Muscle of leg (tissue), 11 donors: Measurements from ENCODE around the gene SLBP. TPM values are rescaled to one million over a fixed set of nuclear protein-coding genes. Genes with fewer than 3 reads are reported as not detected.

ENCODE experiments used
- DNase-seq: peaks from one replicate; pipeline ENCODE4 v3.0.0; 2013
- H3K27ac ChIP-seq: one replicate; pipeline ENCODE4 v1.5.1; 2013; ENCODE audit warnings: mild to moderate bottlenecking, low read length, control low read depth
- H3K27me3 ChIP-seq: one replicate; pipeline ENCODE4 v1.6.1; 2013; ENCODE audit warnings: low read length; ENCODE audit not compliant: control insufficient read depth, insufficient read depth
- H3K36me3 ChIP-seq: one replicate; pipeline ENCODE4 v1.6.1; 2013; ENCODE audit warnings: low read length; ENCODE audit not compliant: control insufficient read depth, insufficient read depth
- H3K4me1 ChIP-seq: one replicate; pipeline ENCODE4 v1.6.1; 2013; ENCODE audit warnings: low read length; ENCODE audit not compliant: control insufficient read depth, insufficient read depth
- H3K4me3 ChIP-seq: one replicate; pipeline ENCODE4 v1.5.1; 2013; ENCODE audit warnings: low read length, control low read depth
- H3K9me3 ChIP-seq: replicated peaks from 2 replicates; pipeline ENCODE4 v1.6.1; 2013; ENCODE audit warnings: low read depth, low read length; ENCODE audit not compliant: control insufficient read depth
- WGBS: methylation state at CpG from one replicate; pipeline ENCODE4 v1.1.5; 2013; ENCODE audit warnings: missing lambda C conversion rate; ENCODE audit not compliant: insufficient coverage; 5-methylcytosine and 5-hydroxymethylcytosine counted together
- polyA plus RNA-seq, 8 donors: library from polyadenylated mRNA; unstranded; fragments of 120-200 nt; gene quantifications; one replicate each; pipeline versions ENCODE4 v1.2.1 to v1.2.3, GENCODE V29; 2013; ENCODE audit warnings: inconsistent platforms in 1 of 8, low replicate concordance in 1 of 8; ENCODE audit not compliant: insufficient read length in 8 of 8, insufficient read depth in 1 of 8
- total RNA-seq: library from RNA; stranded (reverse); fragments of 120-200 nt; gene quantifications from one replicate; pipeline ENCODE4 v1.2.4, GENCODE V29; 2013

SLBP gene
- total and polyA plus RNA-seq, 9 donors = 36.9 to 48.8 (median 42.6) TPM

- Histone ChIP-seq H3K36me3 (no peaks in the 10 kb centered on the region), H3K4me1 (peaks cover 40% of the 10 kb centered on the region), H3K9me3 (no peaks in the 10 kb centered on the region), H3K27me3 (peaks cover 2% of the 10 kb centered on the region), H3K27ac (no peak overlapping the region), H3K4me3 (no peak overlapping the region)
- WGBS = 75% methylated on average over 10 of the region's 18 CpGs
- DNase-seq = no peak
Observed at GRCh38 chr4:1750381-1751154, 38.4 kb upstream of the SLBP start.

GRCh38 chr4:1749826-1750225 lies 37.7 kb upstream of the SLBP start:
- DNase-seq = no peak
- Histone ChIP-seq H3K9me3 (no peaks in the 10 kb centered on the region), H3K27me3 (peaks cover 2% of the 10 kb centered on the region), H3K36me3 (peaks cover 5% of the 10 kb centered on the region), H3K27ac (no peak overlapping the region), H3K4me3 (no peak overlapping the region), H3K4me1 (peaks cover 38% of the 10 kb centered on the region)
- 28% methylated on average over 5 of the region's 14 CpGs for WGBS

- DNase-seq = no peak
- Histone ChIP-seq H3K4me1 (peaks cover 35% of the 10 kb centered on the region), H3K36me3 (peaks cover 9% of the 10 kb centered on the region), H3K4me3 (no peak overlapping the region), H3K27ac (no peak overlapping the region), H3K27me3 (peaks cover 2% of the 10 kb centered on the region), H3K9me3 (no peaks in the 10 kb centered on the region)
- 69% methylated on average over 2 of the region's 3 CpGs for WGBS
Observed at GRCh38 chr4:1749370-1749769, 37.3 kb upstream of the SLBP start.

GRCh38 chr4:1748465-1748995 lies 36.4 kb upstream of the SLBP start:
- H3K9me3 ChIP-seq = no peaks in the 10 kb centered on the region
- peaks cover 27% of the 10 kb centered on the region for H3K4me1 ChIP-seq
- no peak overlapping the region for H3K4me3 ChIP-seq
- H3K27ac ChIP-seq = no peak overlapping the region
- peak; percentile 62 for DNase-seq
- peaks cover 16% of the 10 kb centered on the region for H3K36me3 ChIP-seq
- H3K27me3 ChIP-seq = peaks cover 2% of the 10 kb centered on the region
- WGBS = 0% methylated on average over 20 of the region's 29 CpGs

GRCh38 chr4:1747603-1747967 lies 35.5 kb upstream of the SLBP start:
- 76% methylated on average over 16 of the region's 16 CpGs for WGBS
- Histone ChIP-seq H3K27me3 (peaks cover 2% of the 10 kb centered on the region), H3K4me3 (no peak overlapping the region), H3K36me3 (peaks cover 18% of the 10 kb centered on the region), H3K9me3 (no peaks in the 10 kb centered on the region), H3K4me1 (peaks cover 18% of the 10 kb centered on the region), H3K27ac (no peak overlapping the region)
- no peak for DNase-seq

GRCh38 chr4:1746919-1747602 lies 34.9 kb upstream of the SLBP start:
- no peak for DNase-seq
- Histone ChIP-seq H3K36me3 (peaks cover 22% of the 10 kb centered on the region), H3K4me1 (peaks cover 13% of the 10 kb centered on the region), H3K27me3 (peaks cover 2% of the 10 kb centered on the region), H3K27ac (no peak overlapping the region), H3K4me3 (no peak overlapping the region), H3K9me3 (no peaks in the 10 kb centered on the region)
- 64% methylated on average over 25 of the region's 33 CpGs for WGBS

- H3K4me3 ChIP-seq = no peak overlapping the region
- peaks cover 10% of the 10 kb centered on the region for H3K4me1 ChIP-seq
- no peaks in the 10 kb centered on the region for H3K9me3 ChIP-seq
- WGBS = 7% methylated on average over 14 of the region's 17 CpGs
- H3K27ac ChIP-seq = no peak overlapping the region
- peak; percentile 51 for DNase-seq
- H3K36me3 ChIP-seq = peaks cover 30% of the 10 kb centered on the region
- peaks cover 2% of the 10 kb centered on the region for H3K27me3 ChIP-seq
Observed at GRCh38 chr4:1746265-1746691, 34.2 kb upstream of the SLBP start.

GRCh38 chr4:1745697-1746096 lies 33.6 kb upstream of the SLBP start:
- H3K27ac ChIP-seq = no peak overlapping the region
- no peaks in the 10 kb centered on the region for H3K9me3 ChIP-seq
- no peaks in the 10 kb centered on the region for H3K27me3 ChIP-seq
- peaks cover 10% of the 10 kb centered on the region for H3K4me1 ChIP-seq
- WGBS = 72% methylated on average over 11 of the region's 12 CpGs
- no peak overlapping the region for H3K4me3 ChIP-seq
- DNase-seq = no peak
- peaks cover 36% of the 10 kb centered on the region for H3K36me3 ChIP-seq

GRCh38 chr4:1745165-1745564 lies 33.0 kb upstream of the SLBP start:
- no peaks in the 10 kb centered on the region for H3K9me3 ChIP-seq
- no peak overlapping the region for H3K4me3 ChIP-seq
- no peaks in the 10 kb centered on the region for H3K27me3 ChIP-seq
- DNase-seq = no peak
- H3K27ac ChIP-seq = no peak overlapping the region
- H3K36me3 ChIP-seq = peaks cover 41% of the 10 kb centered on the region
- H3K4me1 ChIP-seq = peaks cover 10% of the 10 kb centered on the region
- WGBS = 89% methylated on average over 3 of the region's 13 CpGs

- WGBS = 88% methylated on average over 8 of the region's 14 CpGs
- H3K9me3 ChIP-seq = no peaks in the 10 kb centered on the region
Observed at GRCh38 chr4:1744552-1744951, 32.4 kb upstream of the SLBP start.

More at GRCh38 chr4:1744552-1744951, 32.4 kb upstream of the SLBP start:
- DNase-seq = no peak
- H3K4me1 ChIP-seq = peaks cover 9% of the 10 kb centered on the region
- H3K36me3 ChIP-seq = peaks cover 43% of the 10 kb centered on the region
- H3K27me3 ChIP-seq = no peaks in the 10 kb centered on the region
- H3K4me3 ChIP-seq = no peak overlapping the region
- no peak overlapping the region for H3K27ac ChIP-seq
